ENCODE data around the gene VASP. TPM values are rescaled to one million over a fixed set of nuclear protein-coding genes. Genes with fewer than 3 reads are reported as not detected.

The VASP gene
- total and polyA plus RNA-seq, 9 of the 15 experiments (the other 6 are each of a cell fraction or from before 2014, with no cell fraction given) = 16.7 to 261 (median 112) TPM

GRCh38 chr19:45502111-45502510 lies 5.2 kb upstream of the VASP start (continued):
- TF ChIP-seq ZBTB40 (IDR thresholded peaks at IDR 0.05) = peak; percentile 63
- TF ChIP-seq ZBTB40 (CRISPR knock-in tag; IDR thresholded peaks at IDR 0.05) = no peak

Data from K562 (cell line).